ENCODE data around the gene MRPL52. TPM values are rescaled to one million over a fixed set of nuclear protein-coding genes. Genes with fewer than 3 reads are reported as not detected.
"Not testable (repeated sequence)": the region's sequence is repeated elsewhere in the genome, so short reads cannot be mapped to it uniquely, and the experiment has no call there.

The MRPL52 gene
- total RNA-seq, 4 donors from 2014 or later = 15.9 to 55.1 (median 37.7) TPM

DNA sequence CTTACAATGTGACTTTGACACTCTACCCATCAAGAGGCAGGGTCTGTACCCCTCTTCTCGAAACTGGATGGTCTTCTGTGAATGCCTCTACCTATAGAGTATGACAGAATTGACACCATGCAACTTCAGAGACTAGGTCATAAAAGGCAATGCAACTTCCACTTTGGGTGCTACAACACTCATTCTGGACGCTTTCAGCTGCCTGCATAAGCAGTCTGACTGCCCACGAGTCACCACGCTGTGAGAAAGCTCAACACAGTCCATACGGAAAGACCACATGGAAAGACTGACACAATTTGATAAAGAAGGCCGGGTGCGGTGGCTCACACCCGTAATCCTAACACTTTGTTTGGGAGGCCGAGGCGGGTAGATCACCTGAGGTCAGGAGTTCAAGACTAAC, 29.3 kb upstream of the MRPL52 start:
- ATAC-seq (ENCODE audit: low FRiP score) (no peak), DNase-seq (ENCODE audit: low spot score) (no peak)
- TF ChIP-seq, protein P1, sequence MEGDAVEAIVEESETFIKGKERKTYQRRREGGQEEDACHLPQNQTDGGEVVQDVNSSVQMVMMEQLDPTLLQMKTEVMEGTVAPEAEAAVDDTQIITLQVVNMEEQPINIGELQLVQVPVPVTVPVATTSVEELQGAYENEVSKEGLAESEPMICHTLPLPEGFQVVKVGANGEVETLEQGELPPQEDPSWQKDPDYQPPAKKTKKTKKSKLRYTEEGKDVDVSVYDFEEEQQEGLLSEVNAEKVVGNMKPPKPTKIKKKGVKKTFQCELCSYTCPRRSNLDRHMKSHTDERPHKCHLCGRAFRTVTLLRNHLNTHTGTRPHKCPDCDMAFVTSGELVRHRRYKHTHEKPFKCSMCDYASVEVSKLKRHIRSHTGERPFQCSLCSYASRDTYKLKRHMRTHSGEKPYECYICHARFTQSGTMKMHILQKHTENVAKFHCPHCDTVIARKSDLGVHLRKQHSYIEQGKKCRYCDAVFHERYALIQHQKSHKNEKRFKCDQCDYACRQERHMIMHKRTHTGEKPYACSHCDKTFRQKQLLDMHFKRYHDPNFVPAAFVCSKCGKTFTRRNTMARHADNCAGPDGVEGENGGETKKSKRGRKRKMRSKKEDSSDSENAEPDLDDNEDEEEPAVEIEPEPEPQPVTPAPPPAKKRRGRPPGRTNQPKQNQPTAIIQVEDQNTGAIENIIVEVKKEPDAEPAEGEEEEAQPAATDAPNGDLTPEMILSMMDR (IDR thresholded peaks at IDR 0.05) = no peak

DNA sequence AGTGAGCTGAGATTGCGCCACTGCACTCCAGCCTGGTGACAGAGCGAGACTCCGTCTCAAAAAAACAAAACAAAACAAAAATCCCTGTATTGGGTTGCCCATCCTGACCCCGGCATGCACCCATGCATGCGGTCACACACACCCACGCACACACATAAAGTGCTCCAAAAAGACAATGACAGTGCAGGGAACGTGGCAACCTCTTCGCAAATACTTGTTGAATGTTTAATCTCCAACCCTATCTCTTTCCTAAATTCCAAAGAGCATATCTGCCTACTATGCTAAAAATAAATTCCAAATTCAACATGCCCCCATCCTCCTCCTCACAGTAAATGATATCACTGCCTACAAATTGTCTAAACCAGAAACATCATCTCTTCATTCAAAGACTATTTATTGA, 28.0 kb upstream of the MRPL52 start:
- DNase-seq (ENCODE audit: low spot score) (no peak), ATAC-seq (ENCODE audit: low FRiP score) (no peak)
- TF ChIP-seq, protein P1 (IDR thresholded peaks at IDR 0.05) = no peak

DNA sequence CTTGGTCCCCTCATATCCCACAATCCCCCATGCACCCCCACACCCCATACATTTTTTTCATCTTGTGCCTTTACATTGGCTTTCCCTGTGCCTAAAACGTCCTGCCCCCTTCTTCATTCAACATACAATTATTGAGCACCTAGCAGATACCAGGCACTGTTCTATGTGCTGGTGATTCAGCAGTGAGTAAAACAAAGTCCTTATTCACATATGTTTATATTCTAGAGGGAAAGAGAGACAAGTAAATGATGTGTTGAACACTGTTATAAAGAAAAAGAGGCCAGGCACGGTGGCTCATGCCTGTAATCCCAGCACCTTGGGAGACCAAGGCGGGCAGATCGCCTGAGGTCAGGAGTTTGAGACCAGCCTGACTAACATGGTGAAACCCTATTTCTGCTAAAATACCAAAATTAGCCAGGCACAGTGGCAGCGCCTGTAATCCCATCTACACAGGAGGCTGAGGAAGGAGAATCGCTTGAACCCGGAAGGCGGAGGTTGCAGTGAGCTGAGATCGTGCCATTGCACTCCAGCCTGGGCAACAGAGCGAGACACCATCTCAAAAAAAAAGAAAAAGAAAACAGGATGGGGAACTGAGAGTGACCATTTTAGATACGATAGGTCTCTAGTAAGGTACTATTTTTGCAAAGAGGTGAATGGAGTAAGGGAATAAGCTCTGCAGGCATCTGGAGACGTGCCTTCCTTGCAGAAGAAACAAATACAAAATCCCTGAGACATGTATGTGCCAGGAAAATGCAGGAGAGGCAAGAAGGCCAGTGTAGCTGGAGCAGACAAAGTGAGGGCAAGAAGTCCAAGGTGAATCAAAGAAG, 26.6 kb upstream of the MRPL52 start:
- ATAC-seq (ENCODE audit: low FRiP score) = no peak
- no peak for DNase-seq (ENCODE audit: low spot score)
- TF ChIP-seq, protein P1 (IDR thresholded peaks at IDR 0.05) = no peak

DNA sequence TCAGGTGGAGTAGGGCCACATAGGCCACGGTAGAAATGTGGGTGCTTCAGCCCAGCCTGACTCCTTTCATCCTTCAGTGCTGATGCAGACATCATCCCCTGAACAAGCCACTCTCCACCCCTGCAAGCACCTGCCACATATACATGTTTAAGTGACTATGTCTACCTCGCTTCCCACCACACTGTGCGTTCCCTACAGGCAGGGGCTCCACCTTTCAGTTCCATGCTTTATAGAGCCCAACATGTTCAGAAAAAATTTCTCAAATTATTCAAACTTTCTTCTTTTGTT, 26.1 kb upstream of the MRPL52 start:
- DNase-seq (ENCODE audit: low spot score) (no peak), ATAC-seq (ENCODE audit: low FRiP score) (no peak)
- TF ChIP-seq, protein P1 (IDR thresholded peaks at IDR 0.05) = no peak

DNA sequence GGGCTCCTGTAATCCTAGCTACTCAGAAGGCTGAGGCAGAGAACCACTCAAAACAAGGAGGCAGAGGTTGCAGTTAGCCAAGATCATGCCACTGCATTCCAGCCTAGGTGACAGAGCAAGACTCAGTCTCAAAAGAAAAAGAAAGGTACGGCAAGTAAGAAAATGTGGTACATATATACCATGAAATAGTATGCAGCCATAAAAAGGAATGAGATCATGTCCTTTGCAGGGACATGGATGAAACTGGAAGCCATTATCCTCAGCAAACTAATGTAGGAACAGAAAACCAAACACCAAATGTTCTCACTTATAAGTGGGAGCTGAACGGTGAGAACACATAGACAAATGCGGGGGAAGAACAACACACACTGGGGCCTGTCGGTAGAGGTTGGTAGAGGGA, 24.5 kb upstream of the MRPL52 start:
- not testable (repeated sequence) for DNase-seq (ENCODE audit: low spot score); ATAC-seq (ENCODE audit: low FRiP score)

DNA sequence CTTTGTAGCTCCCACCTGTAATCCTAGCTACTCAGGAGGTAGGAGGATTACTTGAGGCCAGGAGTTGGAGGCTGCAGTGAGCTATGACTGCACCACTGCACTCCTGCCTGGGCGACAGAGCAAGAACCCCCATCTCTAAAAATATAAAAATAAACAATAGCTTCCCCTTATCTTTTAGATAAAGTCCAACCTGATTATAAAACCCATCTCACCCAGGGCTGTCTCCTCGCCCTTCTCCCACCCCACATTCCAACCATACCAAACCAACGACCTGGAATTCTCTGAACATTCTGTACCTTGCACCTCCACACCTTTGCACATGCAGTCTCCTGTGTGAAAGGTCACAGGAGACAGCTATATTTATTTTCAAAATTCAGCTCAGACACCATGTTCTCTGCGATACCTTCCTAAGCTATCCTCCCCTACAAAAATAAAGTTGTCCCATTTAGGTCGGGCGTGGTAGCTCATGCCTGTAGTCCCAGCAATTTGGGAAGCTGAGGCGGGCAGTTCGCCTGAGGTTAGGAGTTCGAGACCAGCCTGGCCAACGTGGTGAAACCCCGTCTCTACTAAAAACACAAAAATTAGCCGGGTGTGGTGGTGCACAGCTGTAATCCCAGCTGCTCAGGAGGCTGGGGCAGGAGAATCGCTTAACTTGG, 22.1 kb upstream of the MRPL52 start:
- TF ChIP-seq, protein P1 (IDR thresholded peaks at IDR 0.05) = no peak
- no peak for ATAC-seq (ENCODE audit: low FRiP score)

DNA sequence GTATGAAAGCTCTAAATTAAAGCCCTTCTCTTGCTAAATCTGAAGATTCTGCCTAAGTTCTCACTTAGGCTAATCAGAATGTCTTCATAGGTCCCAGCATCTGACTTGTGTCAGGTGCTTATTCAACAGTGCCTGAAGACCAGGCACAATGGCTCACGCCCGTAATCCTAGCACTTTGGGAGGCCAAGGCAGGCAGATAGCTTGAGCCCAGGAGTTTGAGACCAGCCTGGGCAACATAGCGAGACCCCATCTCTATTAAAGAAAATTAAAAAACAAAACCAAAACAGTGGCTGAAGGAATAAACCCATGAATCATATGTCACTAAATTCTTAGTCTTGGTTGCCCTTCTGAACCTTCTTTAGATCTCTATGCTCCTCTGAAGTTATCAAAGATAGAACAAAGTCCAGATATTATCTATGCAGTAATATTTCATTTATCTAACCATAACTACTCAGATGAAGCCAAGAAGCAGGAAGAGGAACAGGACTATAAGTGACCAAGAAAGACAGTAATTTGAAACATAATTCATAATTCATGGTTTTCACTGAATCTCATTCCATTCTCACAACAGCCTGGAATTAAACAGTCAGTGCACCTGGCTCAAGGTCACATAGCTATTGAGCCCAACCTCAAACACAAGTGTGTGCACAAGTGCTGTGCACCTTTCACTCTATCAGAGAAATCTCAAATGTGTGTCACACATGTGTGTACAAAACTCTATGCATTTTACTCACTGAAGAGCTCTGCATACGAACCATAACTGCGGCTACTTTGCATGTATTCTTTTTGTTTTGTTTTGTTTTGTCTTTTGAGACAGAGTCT, 21.1 kb upstream of the MRPL52 start:
- DNase-seq (ENCODE audit: low spot score) (no peak), ATAC-seq (ENCODE audit: low FRiP score) (no peak)
- TF ChIP-seq, protein P1 (IDR thresholded peaks at IDR 0.05) = no peak

More for the DNA sequence above, 22.1 kb upstream of the MRPL52 start:
- no peak for DNase-seq (ENCODE audit: low spot score)
